Putamen (tissue), 1 donor: ENCODE results near the gene ECT2.
"Not testable (repeated sequence)": the region's sequence is repeated elsewhere in the genome, so short reads cannot be mapped to it uniquely, and the experiment has no call there.

ENCODE experiments used
- DNase-seq: peaks from one replicate; pipeline ENCODE4 v3.0.0-alpha.2; 2016; ENCODE audit warnings: low spot score

The ECT2 gene, protein sequence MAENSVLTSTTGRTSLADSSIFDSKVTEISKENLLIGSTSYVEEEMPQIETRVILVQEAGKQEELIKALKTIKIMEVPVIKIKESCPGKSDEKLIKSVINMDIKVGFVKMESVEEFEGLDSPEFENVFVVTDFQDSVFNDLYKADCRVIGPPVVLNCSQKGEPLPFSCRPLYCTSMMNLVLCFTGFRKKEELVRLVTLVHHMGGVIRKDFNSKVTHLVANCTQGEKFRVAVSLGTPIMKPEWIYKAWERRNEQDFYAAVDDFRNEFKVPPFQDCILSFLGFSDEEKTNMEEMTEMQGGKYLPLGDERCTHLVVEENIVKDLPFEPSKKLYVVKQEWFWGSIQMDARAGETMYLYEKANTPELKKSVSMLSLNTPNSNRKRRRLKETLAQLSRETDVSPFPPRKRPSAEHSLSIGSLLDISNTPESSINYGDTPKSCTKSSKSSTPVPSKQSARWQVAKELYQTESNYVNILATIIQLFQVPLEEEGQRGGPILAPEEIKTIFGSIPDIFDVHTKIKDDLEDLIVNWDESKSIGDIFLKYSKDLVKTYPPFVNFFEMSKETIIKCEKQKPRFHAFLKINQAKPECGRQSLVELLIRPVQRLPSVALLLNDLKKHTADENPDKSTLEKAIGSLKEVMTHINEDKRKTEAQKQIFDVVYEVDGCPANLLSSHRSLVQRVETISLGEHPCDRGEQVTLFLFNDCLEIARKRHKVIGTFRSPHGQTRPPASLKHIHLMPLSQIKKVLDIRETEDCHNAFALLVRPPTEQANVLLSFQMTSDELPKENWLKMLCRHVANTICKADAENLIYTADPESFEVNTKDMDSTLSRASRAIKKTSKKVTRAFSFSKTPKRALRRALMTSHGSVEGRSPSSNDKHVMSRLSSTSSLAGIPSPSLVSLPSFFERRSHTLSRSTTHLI

DNA sequence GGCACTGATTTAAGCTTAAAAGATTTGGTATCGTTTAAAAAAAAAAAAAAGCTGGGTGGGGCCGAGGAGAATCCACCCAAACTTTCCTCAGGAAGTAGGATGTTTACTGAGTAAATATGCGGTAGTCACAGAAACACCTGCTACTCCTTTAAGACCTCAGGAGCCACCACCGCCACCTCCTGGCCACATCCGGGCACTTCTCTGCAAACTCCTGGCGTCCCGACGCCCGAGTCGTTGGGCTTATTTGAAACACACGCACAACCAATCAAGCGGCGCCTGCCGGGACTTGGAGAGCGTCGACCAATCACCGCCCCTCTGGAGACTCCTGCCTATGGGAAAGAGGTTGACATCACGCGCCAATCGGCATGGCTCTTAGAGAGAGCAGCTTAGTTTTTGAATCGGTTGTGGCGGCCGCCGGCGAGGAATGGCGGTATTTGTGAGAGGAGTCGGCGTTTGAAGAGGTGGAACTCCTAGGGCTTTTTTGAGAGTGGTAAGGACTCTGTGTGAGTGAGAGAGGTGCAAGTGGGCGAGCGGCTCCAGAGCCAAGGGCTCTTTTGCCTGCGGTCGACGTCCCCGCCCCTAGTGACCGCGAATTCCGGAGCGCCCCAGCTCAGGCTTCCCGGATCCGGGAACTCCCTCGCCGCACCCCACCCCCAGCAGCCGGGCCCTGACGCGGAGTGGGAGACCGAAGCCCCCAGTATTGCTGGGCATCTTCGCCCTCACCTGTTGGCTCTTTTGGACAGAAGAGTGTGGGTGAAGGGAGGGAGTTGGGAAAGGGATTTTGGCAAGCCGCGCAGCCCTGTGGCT, at the start of gene ECT2:
ECT2 (plus strand) TSS at position 359 of the 807 bp plus-strand sequence. CDS start 3,805 bp downstream, outside the sequence.
- peak; percentile 100 for DNase-seq

DNA sequence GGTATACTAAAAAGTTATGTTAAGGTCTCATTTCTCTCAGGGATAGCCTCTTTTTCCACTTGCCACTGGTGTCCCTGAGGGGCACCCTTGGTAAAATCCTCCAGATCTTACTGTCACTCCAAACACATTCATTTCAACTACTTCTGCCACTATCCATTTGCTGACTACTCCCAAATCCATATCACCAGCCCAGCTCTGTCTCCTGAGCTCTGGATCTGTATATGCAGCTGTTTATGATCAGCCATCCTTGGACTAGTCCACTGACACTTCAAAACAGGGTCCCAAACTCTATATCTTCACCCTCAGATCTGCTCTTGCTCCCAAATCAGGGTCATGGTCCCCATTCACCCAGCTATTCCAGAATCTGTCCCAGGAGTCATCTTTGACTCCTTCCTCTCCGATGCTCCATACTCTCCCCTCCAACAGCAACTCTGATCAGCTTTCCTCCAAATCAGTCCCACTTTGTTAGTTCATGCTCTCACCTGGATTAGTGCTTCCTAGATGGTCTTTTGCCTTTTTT, 49.5 kb upstream of the ECT2 start:
- no peak for DNase-seq

DNA sequence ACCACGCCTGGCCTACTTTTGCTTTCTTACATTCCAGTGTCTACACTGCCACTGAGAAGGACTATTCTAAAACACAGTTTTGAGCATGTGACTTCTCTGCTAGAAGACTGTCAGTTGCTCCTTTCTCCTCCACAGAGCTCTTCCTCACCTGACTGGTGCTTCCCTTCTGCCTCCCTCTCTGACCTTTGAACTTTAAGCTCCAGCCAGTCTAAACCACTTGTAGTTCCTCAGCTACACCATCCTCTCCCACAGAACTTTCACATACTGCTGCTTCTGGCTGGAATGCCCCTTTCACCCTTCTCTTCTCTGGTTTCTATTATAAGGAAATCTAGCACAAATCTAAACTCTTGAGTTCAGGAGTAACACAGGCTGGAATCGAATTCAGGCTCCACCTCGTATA, 48.8 kb upstream of the ECT2 start:
- DNase-seq: no peak

DNA sequence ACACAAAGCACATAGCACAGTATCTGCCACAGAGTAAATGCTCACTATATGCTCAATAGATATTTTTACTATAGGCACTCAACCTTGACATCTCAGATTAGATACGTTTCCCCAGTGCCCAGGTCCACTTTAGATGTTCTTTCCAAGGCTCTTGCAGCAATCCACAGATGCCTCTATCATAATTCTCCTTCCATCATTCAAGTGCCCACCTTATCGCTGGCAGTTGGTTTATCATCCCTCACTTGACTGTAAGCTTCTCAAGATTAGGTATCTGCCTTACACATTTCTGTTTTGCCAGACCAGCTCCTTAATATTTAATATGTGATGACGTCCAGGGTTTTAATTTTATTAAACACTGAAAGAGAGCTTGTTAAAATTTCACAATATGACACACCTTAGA, 48.3 kb upstream of the ECT2 start:
- no peak for DNase-seq

DNA sequence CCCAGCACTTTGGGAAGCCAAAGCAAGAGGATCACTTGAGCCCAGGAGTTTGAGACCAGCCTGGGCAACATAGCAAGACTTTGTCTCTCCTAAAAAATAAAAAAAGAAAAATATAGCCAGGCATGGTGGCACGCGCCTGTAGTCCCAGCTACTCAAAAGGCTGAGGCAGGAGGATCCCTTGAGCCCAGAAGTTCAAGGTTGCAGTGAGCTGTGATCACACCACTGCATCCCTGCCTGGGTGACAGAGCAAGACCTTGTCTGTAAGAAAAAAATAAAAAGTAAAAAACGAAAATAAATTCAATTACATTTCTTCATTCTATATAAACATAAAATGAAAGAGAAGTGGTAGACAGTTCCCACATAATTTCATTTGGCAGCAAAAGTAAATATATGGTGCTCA, 47.8 kb upstream of the ECT2 start:
- not testable (repeated sequence) for DNase-seq

DNA sequence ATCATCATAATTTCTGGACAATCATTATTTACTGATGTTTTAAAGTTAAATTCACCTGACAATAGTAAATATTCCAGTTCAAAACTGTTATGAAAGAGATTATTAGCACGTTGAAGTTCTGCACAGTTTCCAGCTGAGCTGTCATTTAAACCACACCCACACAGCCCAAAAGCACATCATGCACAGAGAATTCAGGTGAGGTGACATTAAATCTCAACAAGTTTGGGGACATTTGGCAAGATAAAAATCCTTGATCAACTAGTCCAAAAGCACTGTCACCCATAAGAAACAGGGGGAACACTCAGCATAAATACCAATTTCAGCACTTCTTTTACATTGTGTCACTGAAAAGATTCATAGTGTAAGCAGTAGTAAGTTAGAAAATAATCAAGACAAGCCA, 46.5 kb upstream of the ECT2 start:
- peak; percentile 70 for DNase-seq

DNA sequence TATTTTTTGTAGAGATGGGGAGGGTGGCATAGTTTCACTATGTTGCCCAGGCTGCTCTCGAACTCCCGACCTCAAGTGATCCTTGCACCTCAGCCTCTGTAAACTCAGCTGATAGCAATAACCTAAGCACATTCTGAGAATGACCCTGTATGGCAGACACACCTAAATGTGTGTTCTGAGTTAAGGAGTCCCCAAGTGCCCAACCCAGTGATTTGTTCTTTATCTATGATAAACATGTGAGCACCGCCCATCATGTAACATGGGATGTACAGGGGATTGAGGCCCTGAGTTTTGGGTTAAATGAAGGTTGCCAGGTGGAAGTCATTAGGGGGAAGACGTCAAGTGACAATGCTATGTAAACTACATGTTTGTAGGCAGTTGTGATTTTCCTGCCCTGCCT, 45.4 kb upstream of the ECT2 start:
- DNase-seq: no peak

DNA sequence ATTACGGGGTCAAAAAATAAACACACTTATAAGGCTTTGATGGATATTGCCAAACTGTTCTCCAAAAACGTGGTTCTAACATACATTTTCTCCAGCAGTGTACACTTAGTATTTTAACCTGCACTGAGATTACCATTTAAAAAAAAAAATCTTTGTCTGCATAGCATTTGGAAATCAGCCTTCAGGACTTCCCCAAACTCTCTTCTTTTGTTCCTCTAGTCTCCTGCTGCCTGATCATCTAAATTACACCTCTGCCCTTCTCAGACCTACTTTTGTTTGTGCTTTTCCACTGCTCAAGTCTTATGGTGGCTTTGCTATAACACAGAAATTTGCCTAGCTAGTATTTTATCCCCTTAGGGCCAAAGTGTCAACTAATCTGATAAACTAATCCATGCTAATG, 43.5 kb upstream of the ECT2 start:
- DNase-seq: no peak

DNA sequence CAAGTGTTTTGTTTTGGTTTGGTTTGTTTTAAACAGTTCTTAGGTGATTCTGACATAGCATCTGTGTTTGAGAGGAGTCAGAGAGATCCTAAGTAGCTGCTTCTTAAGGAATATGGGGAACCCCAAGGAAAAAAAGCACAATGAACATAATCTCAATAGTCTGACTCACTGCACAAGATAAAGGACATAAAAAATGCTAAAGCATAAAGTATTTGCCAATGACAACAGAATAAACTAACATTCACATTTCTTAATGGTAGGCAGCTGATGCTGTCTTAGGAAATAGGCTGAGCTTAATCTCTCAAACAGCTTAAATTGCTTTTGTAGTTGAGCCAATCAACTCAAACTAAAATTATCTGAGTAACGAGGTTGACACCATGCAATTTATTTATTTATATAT, 42.6 kb upstream of the ECT2 start:
- DNase-seq: no peak

DNA sequence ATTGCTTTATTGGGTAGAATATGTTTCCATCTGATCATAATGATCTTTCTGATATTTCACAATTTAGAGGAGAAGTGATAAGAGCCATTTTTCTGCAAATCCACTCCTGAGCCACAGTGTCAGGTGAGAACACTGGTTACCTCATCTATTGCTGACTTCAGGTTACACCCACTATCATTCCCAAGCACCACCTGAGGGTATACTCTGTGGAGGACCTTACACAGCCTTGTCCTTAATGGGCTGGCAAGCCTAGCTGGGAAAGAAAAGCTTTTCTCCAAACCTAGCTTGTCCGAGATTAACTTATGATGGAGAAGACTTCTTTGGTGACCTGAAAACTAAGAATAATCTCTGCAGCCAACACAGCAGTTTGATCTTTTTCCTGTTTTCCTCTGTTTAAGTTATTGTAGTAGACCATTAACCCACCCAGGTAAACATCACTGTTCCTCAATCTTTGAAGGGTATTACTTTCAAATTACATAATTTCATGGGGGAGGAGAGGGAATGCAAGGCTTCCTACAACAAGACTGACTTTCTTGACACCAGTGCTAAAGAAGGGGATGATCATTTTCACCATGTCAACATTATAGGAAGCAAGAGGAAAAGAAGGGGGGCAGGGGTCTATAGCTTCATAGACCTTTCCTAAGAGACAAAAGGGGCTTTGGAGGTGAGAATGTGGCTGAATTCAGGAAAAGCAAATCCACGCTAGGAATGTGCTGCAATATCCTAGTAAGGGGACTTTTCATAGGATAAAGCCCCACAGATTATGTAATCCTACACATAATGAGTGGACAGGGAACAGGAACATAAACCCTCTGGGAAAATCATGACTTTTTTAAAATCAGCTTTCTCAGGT, 41.4 kb upstream of the ECT2 start:
- no peak for DNase-seq

DNA sequence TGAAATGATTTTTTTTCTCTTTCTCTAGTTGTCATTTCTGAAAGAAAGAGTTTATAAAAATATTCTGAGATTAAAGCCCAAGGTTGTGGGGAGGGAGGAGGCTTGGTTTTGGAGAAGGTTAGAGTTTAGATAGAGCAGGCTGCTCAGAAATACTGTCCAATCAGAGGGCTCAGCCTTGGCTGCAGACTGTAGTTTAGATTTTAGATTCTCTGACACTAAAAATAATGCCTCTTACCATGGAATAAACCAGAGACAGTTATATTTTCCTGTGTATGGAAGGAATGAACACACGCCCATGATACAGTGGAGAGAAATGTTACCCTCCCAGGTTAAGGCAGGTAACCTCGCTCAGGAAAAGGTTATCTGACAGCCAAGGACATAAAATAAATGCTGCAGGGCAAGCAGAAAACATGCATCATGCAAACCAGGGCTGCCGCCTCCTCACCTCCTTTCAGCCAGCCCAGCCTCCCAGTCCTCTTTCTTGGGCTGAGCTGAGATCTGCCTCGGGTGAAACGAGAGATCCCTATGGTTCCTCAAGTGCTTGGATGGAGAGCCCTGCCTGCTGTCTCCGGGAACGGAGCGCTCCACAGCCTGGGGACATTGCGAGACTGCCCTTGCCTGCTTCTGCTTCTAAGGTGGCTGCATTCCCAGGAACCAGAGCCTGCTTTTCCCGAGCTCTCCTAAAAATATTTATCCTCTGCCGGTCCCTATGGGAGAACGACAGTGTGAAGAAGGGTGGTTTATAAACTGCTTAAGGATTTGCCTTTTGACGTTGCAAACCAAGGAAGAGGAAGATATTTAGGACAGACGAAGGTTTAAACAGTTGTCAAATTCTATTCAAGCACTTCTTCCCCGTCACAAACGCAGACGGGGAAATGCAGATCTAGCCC, 40.5 kb upstream of the ECT2 start:
- no peak for DNase-seq

DNA sequence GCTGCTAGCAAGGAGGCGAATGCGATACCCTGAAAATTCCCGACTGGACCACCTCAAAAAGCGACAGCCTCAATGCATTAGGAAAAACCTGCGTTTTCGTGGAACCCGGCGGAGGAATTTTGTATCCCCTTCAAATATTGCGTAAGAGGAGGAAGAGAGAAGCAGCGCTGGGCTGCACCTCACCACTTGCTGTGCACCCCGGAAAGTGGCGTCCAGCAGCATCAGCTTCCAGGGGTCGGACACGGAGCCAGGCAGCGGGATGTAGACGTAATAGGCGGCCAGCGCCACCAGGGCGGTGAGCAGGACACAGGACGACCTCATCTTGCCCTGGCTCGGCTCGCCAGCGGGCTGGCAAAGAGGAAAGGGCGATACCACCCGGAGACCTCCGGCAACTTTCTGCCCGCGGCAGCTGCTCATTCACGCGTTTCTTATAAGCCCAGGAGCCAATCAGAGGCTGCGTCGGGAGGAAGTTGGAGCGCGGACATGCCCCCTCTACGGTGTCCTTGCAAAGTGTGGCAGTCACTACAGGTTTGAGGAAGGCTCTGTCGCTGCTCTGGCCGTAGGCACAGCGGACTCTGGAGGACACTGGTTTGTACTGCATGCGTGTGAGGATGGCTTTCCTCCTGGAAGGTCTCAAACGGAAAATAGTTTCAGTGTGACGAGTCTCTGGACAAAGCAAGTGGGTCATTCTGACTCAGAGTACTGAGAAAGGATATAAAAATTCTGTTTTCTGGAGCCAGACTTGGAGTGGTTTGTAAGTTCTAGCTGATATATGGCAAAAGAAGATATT, 39.7 kb upstream of the ECT2 start, which contains the start of gene NCEH1:
NCEH1 (minus strand) TSS at position 404 of the 790 bp plus-strand sequence; CDS start at position 321, 83 bp downstream.
- peak; percentile 88 for DNase-seq

DNA sequence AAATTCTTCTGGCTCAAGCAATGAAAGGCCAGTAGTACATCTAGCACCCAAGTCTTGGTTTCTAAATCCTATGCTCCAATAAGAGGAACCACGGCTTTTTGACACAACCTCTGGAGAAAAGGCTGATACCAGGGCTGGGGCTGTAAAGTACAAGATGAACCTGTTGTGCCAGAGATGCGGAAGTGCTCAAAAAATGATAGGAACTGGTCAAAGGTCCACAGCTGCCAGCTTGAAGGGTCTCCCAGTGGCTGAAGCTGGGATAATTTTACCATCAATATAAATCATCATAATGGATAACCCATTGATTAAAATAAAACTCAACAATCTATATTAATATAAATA, 39.1 kb upstream of the ECT2 start:
- DNase-seq: no peak

DNA sequence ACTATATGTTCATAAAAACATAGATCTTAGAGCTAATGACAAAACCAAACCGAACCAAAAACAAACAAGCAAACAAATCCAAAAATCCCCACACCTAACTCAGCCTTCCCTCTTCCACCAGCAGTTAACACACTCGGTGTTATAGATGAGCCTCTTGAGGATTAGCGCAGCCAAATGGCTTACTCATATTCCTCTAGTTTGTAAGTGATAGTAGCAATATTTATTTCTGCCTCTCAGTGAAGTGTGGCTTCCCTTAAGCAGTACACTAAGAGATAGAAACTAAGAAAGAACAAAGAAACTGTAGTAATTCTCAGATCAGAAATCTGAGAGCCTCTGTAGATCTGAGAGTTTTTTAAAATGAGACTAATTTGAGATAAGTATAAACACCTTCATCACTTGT, 37.2 kb upstream of the ECT2 start:
- no peak for DNase-seq

DNA sequence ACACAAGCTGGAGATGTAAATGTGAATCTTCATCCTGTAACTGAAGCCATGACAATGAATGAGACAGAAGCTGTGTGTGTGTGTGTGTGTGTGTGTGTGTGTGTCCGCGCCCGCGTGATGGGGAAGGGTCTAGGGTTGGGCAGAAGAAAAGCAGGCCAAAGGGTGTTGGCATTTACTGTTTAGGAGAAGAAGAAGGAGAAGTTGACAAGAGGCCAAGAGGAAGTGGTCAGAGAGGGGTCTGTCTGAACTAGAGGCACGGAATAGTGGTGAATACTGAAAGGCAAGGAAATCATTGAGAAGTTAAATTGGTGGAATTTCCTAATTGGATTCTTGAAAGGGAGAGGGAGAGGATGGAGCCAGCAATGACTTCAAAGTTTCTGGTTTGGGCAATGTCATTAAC, 34.0 kb upstream of the ECT2 start:
- no peak for DNase-seq

DNA sequence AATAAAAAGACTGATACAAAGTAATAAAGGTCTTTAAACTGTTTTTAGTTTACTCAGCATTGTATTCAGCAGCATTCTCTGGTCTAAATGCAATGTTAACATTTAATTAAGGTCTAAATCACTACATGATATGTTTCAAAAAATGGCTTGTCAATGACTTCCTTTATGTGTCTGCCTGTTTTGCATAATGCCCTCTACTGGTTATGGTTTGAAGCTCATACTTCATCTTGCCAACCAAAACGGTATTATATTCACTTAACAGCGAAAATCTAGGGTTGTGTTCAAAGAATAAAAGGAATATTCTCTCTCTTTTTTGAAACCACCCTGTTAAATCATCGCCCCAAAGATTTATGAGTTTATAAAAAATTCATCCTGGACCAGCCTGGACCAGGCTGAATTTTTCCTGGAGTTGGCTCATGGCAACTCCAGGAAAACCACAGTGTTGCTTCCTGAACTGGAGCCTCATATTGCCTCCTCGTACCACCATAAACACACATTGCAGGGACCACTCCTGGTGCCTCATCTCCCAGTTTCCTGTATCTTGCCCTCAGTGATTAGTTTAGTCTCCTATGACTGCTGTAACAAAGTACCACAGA, 32.9 kb upstream of the ECT2 start:
- no peak for DNase-seq

DNA sequence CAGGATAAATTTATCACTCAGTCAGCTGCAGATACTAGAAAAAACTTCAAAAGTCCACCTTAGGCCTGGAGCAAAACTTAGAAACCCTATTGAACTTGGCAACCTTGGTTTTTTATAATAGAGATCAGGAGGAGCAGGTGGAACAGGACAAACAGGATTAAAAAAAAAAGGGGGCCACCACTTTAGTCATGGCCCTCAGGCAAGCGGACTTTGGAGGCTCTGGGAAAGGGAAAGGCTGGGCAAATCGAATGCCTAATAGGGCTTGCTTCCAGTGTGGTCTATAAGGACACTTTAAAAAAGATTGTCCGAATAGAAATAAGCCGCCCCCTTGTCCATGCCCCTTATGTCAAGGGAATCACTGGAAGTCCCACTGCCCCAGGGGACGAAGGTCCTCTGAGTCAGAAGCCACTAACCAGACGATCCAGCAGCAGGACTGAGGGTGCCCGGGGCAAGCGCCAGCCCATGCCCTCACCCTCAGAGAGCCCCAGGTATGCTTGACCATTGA, 27.9 kb upstream of the ECT2 start:
- not testable (repeated sequence) for DNase-seq

DNA sequence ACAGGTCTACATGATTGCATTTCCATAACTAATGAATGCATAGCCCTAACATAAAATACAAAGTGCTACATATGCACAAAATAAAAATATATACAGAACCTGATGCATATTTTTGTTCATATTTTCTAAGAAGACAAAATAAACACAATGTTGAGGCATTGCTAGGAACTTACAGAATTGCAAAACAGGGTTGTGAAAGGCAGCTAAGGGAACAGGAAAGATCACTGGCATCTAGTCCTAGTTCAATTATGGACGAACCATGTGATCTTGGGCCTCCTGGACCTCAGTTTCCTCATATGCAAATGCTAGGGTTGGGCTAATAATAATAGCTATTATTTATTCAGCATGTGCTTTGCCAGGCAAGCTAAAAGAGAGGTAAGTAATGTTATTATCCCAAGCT, 24.1 kb upstream of the ECT2 start:
- no peak for DNase-seq

DNA sequence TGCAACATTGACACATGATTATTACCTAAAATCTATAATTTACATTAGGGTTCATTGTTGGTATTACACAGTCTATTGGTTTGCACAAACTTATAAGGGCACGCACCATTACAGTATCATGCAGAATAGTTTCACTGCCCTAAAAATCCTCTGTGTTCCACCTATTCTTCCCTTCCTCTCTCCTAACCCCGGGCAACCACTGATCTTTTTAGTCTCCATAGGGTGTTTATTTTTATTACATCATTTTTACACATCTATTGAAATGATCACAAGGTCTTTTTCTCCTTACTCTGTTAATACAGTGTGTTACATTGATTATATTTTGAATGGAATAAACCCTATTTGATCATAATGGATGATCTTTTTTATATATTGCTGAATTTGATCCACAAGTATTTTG, 15.5 kb upstream of the ECT2 start:
- DNase-seq: no peak
